ENCODE results near the gene DPPA4. TPM values are rescaled to one million over a fixed set of nuclear protein-coding genes. Genes with fewer than 3 reads are reported as not detected.
A peak's percentile ranks its signal among the peaks of the same experiment; 100 is the strongest.

DPPA4 gene
- total RNA-seq, 6 donors from 2014 or later = 0.37 to 0.77 TPM; not detected in 4

GRCh38 chr3:109339714-109340648, 2.6 kb upstream of the DPPA4 start:
- no peak overlapping the region for H3K27ac ChIP-seq
- peaks cover 0 to 3% (median 0%) of the 10 kb centered on the region in 4 donors for H3K27me3 ChIP-seq
- ATAC-seq (ENCODE audit: low FRiP score in 2 of 2) (no peak), DNase-seq (no peak)
- no peak for TF ChIP-seq POLR2A (IDR thresholded peaks at IDR 0.05)
- TF ChIP-seq CTCF (IDR thresholded peaks at IDR 0.05) = no peak
- no peak for TF ChIP-seq POLR2AphosphoS5 (IDR thresholded peaks at IDR 0.05)
- no peak for TF ChIP-seq EP300 (IDR thresholded peaks at IDR 0.05)
- 68 to 71% methylated on average over 5 of the region's 5 CpGs for WGBS, 2 donors
- no peaks in the 10 kb centered on the region for H3K9me3 ChIP-seq
- H3K4me3 ChIP-seq = no peak overlapping the region
- no peaks in the 10 kb centered on the region for H3K36me3 ChIP-seq
- H3K4me1 ChIP-seq = peaks cover 0 to 9% (median 0%) of the 10 kb centered on the region in 4 donors

GRCh38 chr3:109339197-109339596, 1.9 kb upstream of the DPPA4 start:
- ATAC-seq (ENCODE audit: low FRiP score in 2 of 2) = no peak
- H3K9me3 ChIP-seq = no peaks in the 10 kb centered on the region
- no peak for TF ChIP-seq EP300 (IDR thresholded peaks at IDR 0.05)
- TF ChIP-seq POLR2A (IDR thresholded peaks at IDR 0.05) = no peak
- no peak for TF ChIP-seq POLR2AphosphoS5 (IDR thresholded peaks at IDR 0.05)
- no peak for TF ChIP-seq CTCF (IDR thresholded peaks at IDR 0.05)

GRCh38 chr3:109338322-109338721, 976 bp upstream of the DPPA4 start:
- Histone ChIP-seq H3K9me3 (no peaks in the 10 kb centered on the region), H3K36me3 (no peaks in the 10 kb centered on the region), H3K4me3 (no peak overlapping the region), H3K27me3 (peaks cover 0 to 3% (median 0%) of the 10 kb centered on the region in 4 donors), H3K27ac (no peak overlapping the region), H3K4me1 (peaks cover 0 to 9% (median 0%) of the 10 kb centered on the region in 4 donors)
- no peak for TF ChIP-seq POLR2A (IDR thresholded peaks at IDR 0.05)
- TF ChIP-seq EP300 (IDR thresholded peaks at IDR 0.05) = no peak
- no peak for TF ChIP-seq CTCF (IDR thresholded peaks at IDR 0.05)
- no peak for TF ChIP-seq POLR2AphosphoS5 (IDR thresholded peaks at IDR 0.05)
- 31 to 33% methylated on average over 4 of the region's 4 CpGs for WGBS, 2 donors
- ATAC-seq (ENCODE audit: low FRiP score in 2 of 2) = no peak
- DNase-seq = no peak

More at GRCh38 chr3:109339197-109339596, 1.9 kb upstream of the DPPA4 start:
- no peak for DNase-seq
- Histone ChIP-seq H3K27ac (no peak overlapping the region), H3K4me3 (no peak overlapping the region), H3K27me3 (peaks cover 0 to 3% (median 0%) of the 10 kb centered on the region in 4 donors), H3K36me3 (no peaks in the 10 kb centered on the region), H3K4me1 (peaks cover 0 to 9% (median 0%) of the 10 kb centered on the region in 4 donors)
- 68 to 70% methylated on average over 3 of the region's 3 CpGs for WGBS, 2 donors

GRCh38 chr3:109336291-109336861, 970 bp downstream of the DPPA4 start:
- peak overlapping the region in 3 of 4 donors; percentile 7 to 39 (median 25) for H3K4me3 ChIP-seq
- H3K27ac ChIP-seq = no peak overlapping the region
- H3K36me3 ChIP-seq = no peaks in the 10 kb centered on the region
- peaks cover 0 to 9% (median 0%) of the 10 kb centered on the region in 4 donors for H3K4me1 ChIP-seq
- no peaks in the 10 kb centered on the region for H3K9me3 ChIP-seq
- H3K27me3 ChIP-seq = peaks cover 0 to 3% (median 0%) of the 10 kb centered on the region in 4 donors
- TF ChIP-seq POLR2AphosphoS5 (IDR thresholded peaks at IDR 0.05) (no peak), EP300 (IDR thresholded peaks at IDR 0.05) (no peak), POLR2A (IDR thresholded peaks at IDR 0.05) (no peak), CTCF (IDR thresholded peaks at IDR 0.05) (no peak)
- peak; percentile 21 to 75 for DNase-seq
- peak in 1 of 2 donors; percentile 74 for ATAC-seq (ENCODE audit: low FRiP score in 2 of 2)
- WGBS, 2 donors = 7 to 8% methylated on average over 17 of the region's 17 CpGs
